ENCODE data around the gene PLEKHA4. TPM values are rescaled to one million over a fixed set of nuclear protein-coding genes. Genes with fewer than 3 reads are reported as not detected.

PLEKHA4 gene
- total and polyA plus RNA-seq, 9 of the 15 experiments (the other 6 are each of a cell fraction or from before 2014, with no cell fraction given): 0.07 to 30.8 (median 11.4) TPM

GRCh38 chr19:48873476-48874302 lies 5.3 kb upstream of the PLEKHA4 start (continued):
- no peak for TF ChIP-seq HOMEZ (CRISPR knock-in tag; IDR thresholded peaks at IDR 0.05)
- TF ChIP-seq XRCC4 (IDR thresholded peaks at IDR 0.05; ENCODE audit: extremely low read depth, insufficient read depth, insufficient read length): no peak
- no peak for TF ChIP-seq HMG20B (CRISPR knock-in tag; IDR thresholded peaks at IDR 0.05)
- peak; percentile 91 for TF ChIP-seq ZNF263 (CRISPR knock-in tag; IDR thresholded peaks at IDR 0.05; ENCODE audit: borderline replicate concordance)
- TF ChIP-seq ZBTB26 (CRISPR knock-in tag; IDR thresholded peaks at IDR 0.05): 0 out of 2 replicates have a peak, but pooled peaks have one; percentile 20
- peak; percentile 96 for TF ChIP-seq FOXM1 (IDR thresholded peaks at IDR 0.05; ENCODE audit: low read depth)
- TF ChIP-seq FOXM1 (CRISPR knock-in tag; IDR thresholded peaks at IDR 0.05; ENCODE audit: low read depth): peak; percentile 41; the same call in 1 of the 2 replicates
- no peak for TF ChIP-seq ZNF780A (CRISPR knock-in tag; IDR thresholded peaks at IDR 0.05)
- TF ChIP-seq ZNF12 (CRISPR knock-in tag; IDR thresholded peaks at IDR 0.05): no peak
- TF ChIP-seq C11orf30 (IDR thresholded peaks at IDR 0.05; ENCODE audit: low read depth): no peak
- TF ChIP-seq SIN3A (IDR thresholded peaks at IDR 0.05; ENCODE audit: borderline replicate concordance in 2 of 2, control insufficient read depth in 1 of 2, low read depth in 2 of 2, low read length in 2 of 2): peak in 1 of 2 experiments; percentile 81; a peak in 1 of 4 replicates
- peak; percentile 95 for TF ChIP-seq CHAMP1 (IDR thresholded peaks at IDR 0.05)
- no peak for TF ChIP-seq ZNF586 (CRISPR knock-in tag; conservative IDR thresholded peaks at IDR 0.05)
- no peak; the same call in 1 of the 2 replicates for TF ChIP-seq STAG1 (CRISPR knock-in tag; IDR thresholded peaks at IDR 0.05; ENCODE audit: borderline replicate concordance)
- peak; percentile 99 for TF ChIP-seq KLF16 (IDR thresholded peaks at IDR 0.05)
- TF ChIP-seq GATAD2A (IDR thresholded peaks at IDR 0.05): peak; percentile 61; the same call in 1 of the 2 replicates
- peak; percentile 92 for TF ChIP-seq CXXC5 (CRISPR knock-in tag; IDR thresholded peaks at IDR 0.05)
- no peak for TF ChIP-seq HDAC6 (IDR thresholded peaks at IDR 0.05; ENCODE audit: low read depth, low read length)
- peak; percentile 17; the same call in 1 of the 2 replicates for TF ChIP-seq SREBF1 (IDR thresholded peaks at IDR 0.05; ENCODE audit: borderline replicate concordance, low read depth, low read length)
- peak; percentile 89; the same call in 1 of the 2 replicates for TF ChIP-seq TCF7 (IDR thresholded peaks at IDR 0.05; ENCODE audit: borderline replicate concordance)
- peak; percentile 62; the same call in 1 of the 2 replicates for TF ChIP-seq ETV1 (tag; conservative IDR thresholded peaks at IDR 0.05; ENCODE audit: low read depth)
- no peak for TF ChIP-seq FOXJ3 (CRISPR knock-in tag; IDR thresholded peaks at IDR 0.05)
- peak; percentile 93 for TF ChIP-seq BCOR (IDR thresholded peaks at IDR 0.05)
- peak; percentile 99 for TF ChIP-seq MTA2 (IDR thresholded peaks at IDR 0.05; ENCODE audit: low read depth)
